Uterus (tissue), 4 donors: Measurements from ENCODE around the gene DGUOK. TPM values are rescaled to one million over a fixed set of nuclear protein-coding genes. Genes with fewer than 3 reads are reported as not detected.

Source experiments
- DNase-seq, 2 donors: peaks; one replicate each; pipeline ENCODE4 v3.0.0-alpha.2; 2019 to 2020
- H3K27ac ChIP-seq, 2 donors: fragments of 200-600 bp; sonication (generic); 1 replicate in 1 of 2; 2 replicates in 1 of 2; pipeline ENCODE4 v1.5.1; 2016 to 2018
- H3K27me3 ChIP-seq, 2 donors: fragments of 200-600 bp; sonication (generic); one replicate each; pipeline ENCODE4 v1.5.1; 2018 to 2019; ENCODE audit warnings: control low read depth in 1 of 2
- H3K36me3 ChIP-seq, 2 donors: fragments of 200-600 bp; sonication (generic); one replicate each; pipeline ENCODE4 v1.5.1; 2019; ENCODE audit warnings: control low read depth in 1 of 2
- H3K4me1 ChIP-seq, 2 donors: fragments of 200-600 bp; sonication (generic); one replicate each; pipeline ENCODE4 v1.5.1; 2018 to 2019; ENCODE audit warnings: control low read depth in 1 of 2
- H3K4me3 ChIP-seq, 2 donors: fragments of 200-600 bp; sonication (generic); 1 replicate in 1 of 2; 2 replicates in 1 of 2; pipeline ENCODE4 v1.5.1; 2018 to 2019; ENCODE audit warnings: mild to moderate bottlenecking in 1 of 2
- H3K9me3 ChIP-seq, 2 donors: fragments of 200-600 bp; sonication (generic); one replicate each; pipeline ENCODE4 v1.5.1; 2019; ENCODE audit warnings: control low read depth in 1 of 2
- POLR2A ChIP-seq, 2 donors: fragments of 450-650 bp; IDR thresholded peaks; one replicate each; pipeline ENCODE4 v1.6.1; 2016; ENCODE audit warnings: antibody characterized with exemption in 2 of 2, mild to moderate bottlenecking in 1 of 2, moderate library complexity in 1 of 2
- intact Hi-C: fragments of 100-400 bp; cut with DNase I; formaldehyde crosslinking; loops from one replicate; pipeline ENCODE4 v1.15.1; 2023; ENCODE audit warnings: low total_unique reads
- total RNA-seq, 4 donors: library from RNA; depleted of rRNA in 3 of 4; stranded (reverse); fragments of >200 nt in 3 of 4; gene quantifications; one replicate each; pipeline versions ENCODE4 v1.1.0 to v1.2.4, GENCODE V29; 2014 to 2023
- TF ChIP-seq, protein P1 (sequence below), 4 experiments: fragments of 200-600 bp in 2 of 4; fragments of 450-650 bp in 2 of 4; sonication (generic) in 2 of 4; IDR thresholded peaks; one replicate each; pipeline ENCODE4 v1.5.1; 2016 to 2019; ENCODE audit warnings: antibody characterized with exemption in 4 of 4, mild to moderate bottlenecking in 2 of 4, moderate library complexity in 1 of 4
- donor health status: DM: yes; HTN: yes; CAD: no.

Gene DGUOK
- total RNA-seq, 4 donors from 2014 or later, result 43.6 to 128 (median 58.6) TPM

DNA sequence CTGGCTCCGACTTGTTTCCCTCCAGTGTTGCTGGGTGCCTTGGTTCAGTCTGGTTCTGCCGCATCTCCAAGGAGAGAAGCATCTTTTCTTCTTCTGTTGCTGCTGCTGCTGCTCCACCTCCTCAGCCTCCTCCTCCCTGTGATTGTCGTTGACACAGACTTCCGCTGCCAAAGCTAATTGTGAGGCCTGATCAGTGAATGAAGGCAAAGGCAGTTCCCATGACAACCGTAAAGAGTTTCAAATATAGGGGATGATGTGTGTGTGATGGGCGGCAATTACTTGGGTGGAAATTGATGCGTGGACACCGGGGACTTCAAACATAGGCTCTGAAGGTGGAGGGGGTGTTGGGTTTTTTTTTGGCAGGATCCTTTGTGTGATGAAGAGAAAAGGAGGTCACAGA lies 71.8 kb downstream of the DGUOK start:
- intact Hi-C loops, result no loop called here
- no peak for DNase-seq

DNA sequence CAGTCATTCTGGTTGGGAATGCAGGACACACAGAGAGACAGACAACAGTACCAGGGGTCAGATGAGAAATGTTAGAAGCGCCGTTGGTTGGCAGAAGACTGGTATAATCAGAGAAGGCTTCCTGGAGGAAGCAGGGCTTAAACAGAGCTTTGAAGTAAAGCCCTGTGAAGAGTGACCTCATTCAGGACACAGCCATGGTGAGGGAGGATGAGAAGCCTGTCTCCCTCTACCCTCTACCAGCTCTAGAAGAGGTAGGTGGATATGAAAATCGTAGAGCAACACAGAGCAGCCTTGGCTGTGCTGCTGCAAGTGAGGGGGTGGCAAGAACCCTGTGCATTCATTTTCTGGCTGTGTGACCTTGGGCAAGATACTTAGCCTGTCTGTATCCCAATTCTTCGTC lies 72.3 kb downstream of the DGUOK start:
- DNase-seq, result no peak
- no peak overlapping the region for H3K27ac ChIP-seq
- intact Hi-C loops, result no loop called here
- TF ChIP-seq POLR2A (IDR thresholded peaks at IDR 0.05), result no peak
- TF ChIP-seq, protein P1, sequence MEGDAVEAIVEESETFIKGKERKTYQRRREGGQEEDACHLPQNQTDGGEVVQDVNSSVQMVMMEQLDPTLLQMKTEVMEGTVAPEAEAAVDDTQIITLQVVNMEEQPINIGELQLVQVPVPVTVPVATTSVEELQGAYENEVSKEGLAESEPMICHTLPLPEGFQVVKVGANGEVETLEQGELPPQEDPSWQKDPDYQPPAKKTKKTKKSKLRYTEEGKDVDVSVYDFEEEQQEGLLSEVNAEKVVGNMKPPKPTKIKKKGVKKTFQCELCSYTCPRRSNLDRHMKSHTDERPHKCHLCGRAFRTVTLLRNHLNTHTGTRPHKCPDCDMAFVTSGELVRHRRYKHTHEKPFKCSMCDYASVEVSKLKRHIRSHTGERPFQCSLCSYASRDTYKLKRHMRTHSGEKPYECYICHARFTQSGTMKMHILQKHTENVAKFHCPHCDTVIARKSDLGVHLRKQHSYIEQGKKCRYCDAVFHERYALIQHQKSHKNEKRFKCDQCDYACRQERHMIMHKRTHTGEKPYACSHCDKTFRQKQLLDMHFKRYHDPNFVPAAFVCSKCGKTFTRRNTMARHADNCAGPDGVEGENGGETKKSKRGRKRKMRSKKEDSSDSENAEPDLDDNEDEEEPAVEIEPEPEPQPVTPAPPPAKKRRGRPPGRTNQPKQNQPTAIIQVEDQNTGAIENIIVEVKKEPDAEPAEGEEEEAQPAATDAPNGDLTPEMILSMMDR (IDR thresholded peaks at IDR 0.05), result no peak
- H3K9me3 ChIP-seq, result no peaks in the 10 kb centered on the region
- no peaks in the 10 kb centered on the region for H3K36me3 ChIP-seq
- no peak overlapping the region for H3K4me3 ChIP-seq
- no peaks in the 10 kb centered on the region for H3K27me3 ChIP-seq
- H3K4me1 ChIP-seq, result peaks cover 0 to 10% of the 10 kb centered on the region in 2 donors

More for the DNA sequence above, 71.8 kb downstream of the DGUOK start:
- H3K9me3 ChIP-seq, result no peaks in the 10 kb centered on the region
- no peak overlapping the region for H3K4me3 ChIP-seq
- no peak overlapping the region for H3K27ac ChIP-seq
- no peaks in the 10 kb centered on the region for H3K27me3 ChIP-seq
- TF ChIP-seq POLR2A (IDR thresholded peaks at IDR 0.05), result no peak
- TF ChIP-seq, protein P1 (IDR thresholded peaks at IDR 0.05), result no peak
- peaks cover 0 to 6% of the 10 kb centered on the region in 2 donors for H3K4me1 ChIP-seq
- H3K36me3 ChIP-seq, result no peaks in the 10 kb centered on the region

DNA sequence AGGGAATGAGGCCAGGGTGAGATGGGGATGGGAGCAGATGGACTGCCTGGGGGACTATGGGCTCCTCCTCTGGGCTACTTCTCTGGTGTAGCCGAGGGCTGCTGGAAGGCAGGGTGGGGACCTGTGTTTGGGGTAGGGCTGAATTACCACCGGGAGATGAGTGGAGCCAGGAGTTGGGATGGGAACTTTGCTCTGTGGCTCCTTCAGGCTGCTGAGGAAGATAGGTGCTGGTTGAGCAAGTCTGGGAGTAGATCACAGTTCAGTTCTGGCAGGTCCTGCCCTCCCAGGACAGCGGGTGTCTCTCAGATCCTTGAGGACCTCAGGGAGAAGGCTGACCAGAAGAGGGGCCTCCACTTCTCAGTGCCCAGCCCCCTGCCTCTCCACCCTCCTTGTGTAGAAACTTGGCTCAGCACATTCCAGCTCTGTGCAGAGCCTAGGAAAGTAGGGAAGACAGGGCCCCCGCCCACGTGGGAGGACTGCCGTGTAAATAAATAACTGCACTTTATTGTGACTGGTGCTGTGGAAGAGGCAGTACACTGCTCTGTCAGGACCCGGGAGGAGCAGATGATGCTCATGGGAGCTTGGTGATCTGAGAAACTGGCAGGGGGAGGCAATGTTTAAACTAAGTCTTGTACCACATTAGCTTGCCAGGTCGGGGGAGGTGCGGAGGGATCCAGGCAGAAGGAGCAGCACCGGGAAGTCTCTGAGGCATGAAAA lies 73.4 kb downstream of the DGUOK start:
- Histone ChIP-seq H3K27me3 (no peaks in the 10 kb centered on the region), H3K4me3 (no peak overlapping the region), H3K9me3 (no peaks in the 10 kb centered on the region), H3K27ac (peak overlapping the region; percentile 35 to 56), H3K4me1 (peaks cover 0 to 15% of the 10 kb centered on the region in 2 donors), H3K36me3 (no peaks in the 10 kb centered on the region)
- no peak for TF ChIP-seq POLR2A (IDR thresholded peaks at IDR 0.05)
- TF ChIP-seq, protein P1 (IDR thresholded peaks at IDR 0.05), result no peak
- DNase-seq, result peak; percentile 42 to 62
- intact Hi-C loops, result loop anchor here (10.0 kb wide), 1 partner anchor 65 kb away; no protein-coding TSS in a partner anchor

DNA sequence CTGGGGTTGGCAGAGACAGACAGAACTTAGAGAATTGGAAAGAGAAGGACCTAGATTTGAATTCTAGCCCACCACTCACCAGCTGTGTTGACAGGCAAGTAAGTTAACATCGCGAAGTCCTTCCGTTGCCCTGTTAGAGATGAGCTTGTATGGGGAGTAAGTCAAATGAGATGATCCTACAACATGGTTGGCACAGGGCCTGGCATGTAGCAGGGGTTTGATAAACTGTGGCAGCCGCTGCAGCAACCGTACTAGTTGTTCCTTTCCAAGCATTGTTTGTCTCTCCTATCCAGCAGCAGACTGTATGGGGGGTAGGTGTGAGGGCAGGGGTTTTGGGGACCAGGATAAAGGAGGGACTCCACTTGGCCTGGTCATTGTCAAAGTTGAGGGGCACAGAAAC lies 74.0 kb downstream of the DGUOK start:
- Histone ChIP-seq H3K9me3 (no peaks in the 10 kb centered on the region), H3K27ac (peak overlapping the region; percentile 35 to 56), H3K4me3 (no peak overlapping the region), H3K4me1 (peaks cover 0 to 17% of the 10 kb centered on the region in 2 donors), H3K27me3 (no peaks in the 10 kb centered on the region), H3K36me3 (no peaks in the 10 kb centered on the region)
- TF ChIP-seq, protein P1 (IDR thresholded peaks at IDR 0.05), result no peak
- no peak for TF ChIP-seq POLR2A (IDR thresholded peaks at IDR 0.05)
- intact Hi-C loops, result loop anchor here (10.0 kb wide), 1 partner anchor 66 kb away; no protein-coding TSS in a partner anchor
- DNase-seq, result no peak

DNA sequence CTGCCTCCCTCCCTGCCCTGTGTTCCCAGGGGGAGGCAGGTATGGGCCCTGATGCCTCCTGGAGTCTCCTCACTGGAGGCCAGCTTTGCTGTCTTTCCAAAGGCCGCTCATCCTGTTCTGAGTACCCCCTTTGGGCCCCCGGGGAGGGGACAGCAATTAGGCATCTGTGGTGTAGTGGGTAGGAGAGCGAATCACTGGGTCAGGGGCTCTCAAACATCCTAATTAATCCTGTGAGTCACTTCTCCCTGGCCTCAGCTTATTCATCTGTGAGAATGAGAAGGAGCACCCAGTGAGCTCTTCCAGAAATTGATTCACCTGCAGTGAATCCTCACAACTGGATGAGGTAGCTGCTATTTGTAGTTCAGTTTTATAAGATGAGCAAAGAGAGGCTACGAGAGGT lies 74.4 kb downstream of the DGUOK start:
- H3K27me3 ChIP-seq, result no peaks in the 10 kb centered on the region

More for the DNA sequence above, 74.4 kb downstream of the DGUOK start:
- Histone ChIP-seq H3K9me3 (no peaks in the 10 kb centered on the region), H3K36me3 (no peaks in the 10 kb centered on the region), H3K4me1 (peaks cover 0 to 21% of the 10 kb centered on the region in 2 donors), H3K27ac (peak overlapping the region in 1 of 2 donors; percentile 75), H3K4me3 (no peak overlapping the region)
- TF ChIP-seq POLR2A (IDR thresholded peaks at IDR 0.05), result no peak
- TF ChIP-seq, protein P1 (IDR thresholded peaks at IDR 0.05), result no peak
- DNase-seq, result no peak
- intact Hi-C loops, result loop anchor here (10.0 kb wide), 1 partner anchor 66 kb away; no protein-coding TSS in a partner anchor
